ENCODE data around the gene IRS2.

Gene IRS2

DNA sequence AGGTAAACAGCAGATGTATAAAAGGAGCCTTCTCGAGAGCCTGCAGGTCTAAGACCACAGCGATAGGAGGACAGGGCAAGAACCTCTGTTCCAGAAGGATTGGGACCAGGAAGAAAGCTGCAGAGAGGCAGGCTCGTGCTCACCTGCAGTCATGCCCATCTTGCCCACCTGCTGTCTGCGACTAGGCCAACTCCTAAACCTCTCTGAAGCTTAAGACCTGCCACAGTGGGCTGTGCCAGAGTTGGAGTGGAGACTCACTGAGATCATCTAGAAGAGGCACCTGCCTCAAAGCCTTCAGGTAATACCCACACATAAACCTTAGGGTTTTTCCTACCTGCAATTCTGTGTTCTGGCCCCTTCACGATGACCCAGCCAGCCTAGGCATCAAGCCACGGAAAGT, 68.7 kb downstream of the IRS2 start:
- Histone ChIP-seq H3K36me3 (replicated peaks) (no peaks in the 10 kb centered on the region), H3K27me3 (replicated peaks) (no peaks in the 10 kb centered on the region), H3K27ac (no peak overlapping the region), H3K4me3 (ENCODE audit: low read depth, low read length) (no peak overlapping the region)
- TF ChIP-seq, protein P1, sequence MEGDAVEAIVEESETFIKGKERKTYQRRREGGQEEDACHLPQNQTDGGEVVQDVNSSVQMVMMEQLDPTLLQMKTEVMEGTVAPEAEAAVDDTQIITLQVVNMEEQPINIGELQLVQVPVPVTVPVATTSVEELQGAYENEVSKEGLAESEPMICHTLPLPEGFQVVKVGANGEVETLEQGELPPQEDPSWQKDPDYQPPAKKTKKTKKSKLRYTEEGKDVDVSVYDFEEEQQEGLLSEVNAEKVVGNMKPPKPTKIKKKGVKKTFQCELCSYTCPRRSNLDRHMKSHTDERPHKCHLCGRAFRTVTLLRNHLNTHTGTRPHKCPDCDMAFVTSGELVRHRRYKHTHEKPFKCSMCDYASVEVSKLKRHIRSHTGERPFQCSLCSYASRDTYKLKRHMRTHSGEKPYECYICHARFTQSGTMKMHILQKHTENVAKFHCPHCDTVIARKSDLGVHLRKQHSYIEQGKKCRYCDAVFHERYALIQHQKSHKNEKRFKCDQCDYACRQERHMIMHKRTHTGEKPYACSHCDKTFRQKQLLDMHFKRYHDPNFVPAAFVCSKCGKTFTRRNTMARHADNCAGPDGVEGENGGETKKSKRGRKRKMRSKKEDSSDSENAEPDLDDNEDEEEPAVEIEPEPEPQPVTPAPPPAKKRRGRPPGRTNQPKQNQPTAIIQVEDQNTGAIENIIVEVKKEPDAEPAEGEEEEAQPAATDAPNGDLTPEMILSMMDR (IDR thresholded peaks at IDR 0.05; ENCODE audit: low read depth, low read length, missing control alignments), result no peak
- DNase-seq, result no peak
- in situ Hi-C loops (cut with HindIII; ENCODE audit: low pct_ligation_motif_present, low sequenced_read_pairs), result no loop called here

- H3K36me3 ChIP-seq (replicated peaks), result no peaks in the 10 kb centered on the region
- H3K4me3 ChIP-seq (ENCODE audit: low read depth, low read length), result no peak overlapping the region
- in situ Hi-C loops (cut with HindIII; ENCODE audit: low pct_ligation_motif_present, low sequenced_read_pairs), result no loop called here
- H3K27ac ChIP-seq, result no peak overlapping the region
- no peaks in the 10 kb centered on the region for H3K27me3 ChIP-seq (replicated peaks)
- TF ChIP-seq, protein P1 (IDR thresholded peaks at IDR 0.05; ENCODE audit: low read depth, low read length, missing control alignments), result peak; percentile 20
- peak; percentile 36 for DNase-seq
Measured at GRCh38 chr13:109715902-109716301, 70.5 kb downstream of the IRS2 start.

- no peak for DNase-seq
- H3K36me3 ChIP-seq (replicated peaks), result no peaks in the 10 kb centered on the region
- H3K4me3 ChIP-seq (ENCODE audit: low read depth, low read length), result no peak overlapping the region
- H3K27me3 ChIP-seq (replicated peaks), result no peaks in the 10 kb centered on the region
- no peak overlapping the region for H3K27ac ChIP-seq
- in situ Hi-C loops (cut with HindIII; ENCODE audit: low pct_ligation_motif_present, low sequenced_read_pairs), result no loop called here
- TF ChIP-seq, protein P1 (IDR thresholded peaks at IDR 0.05; ENCODE audit: low read depth, low read length, missing control alignments), result no peak
Measured at GRCh38 chr13:109713681-109714080, 72.7 kb downstream of the IRS2 start.

- DNase-seq, result no peak
- Histone ChIP-seq H3K27me3 (replicated peaks) (no peaks in the 10 kb centered on the region), H3K27ac (no peak overlapping the region), H3K36me3 (replicated peaks) (no peaks in the 10 kb centered on the region), H3K4me3 (ENCODE audit: low read depth, low read length) (no peak overlapping the region)
- in situ Hi-C loops (cut with HindIII; ENCODE audit: low pct_ligation_motif_present, low sequenced_read_pairs), result no loop called here
- TF ChIP-seq, protein P1 (IDR thresholded peaks at IDR 0.05; ENCODE audit: low read depth, low read length, missing control alignments), result no peak
Measured at GRCh38 chr13:109712124-109712722, 74.2 kb downstream of the IRS2 start.

DNA sequence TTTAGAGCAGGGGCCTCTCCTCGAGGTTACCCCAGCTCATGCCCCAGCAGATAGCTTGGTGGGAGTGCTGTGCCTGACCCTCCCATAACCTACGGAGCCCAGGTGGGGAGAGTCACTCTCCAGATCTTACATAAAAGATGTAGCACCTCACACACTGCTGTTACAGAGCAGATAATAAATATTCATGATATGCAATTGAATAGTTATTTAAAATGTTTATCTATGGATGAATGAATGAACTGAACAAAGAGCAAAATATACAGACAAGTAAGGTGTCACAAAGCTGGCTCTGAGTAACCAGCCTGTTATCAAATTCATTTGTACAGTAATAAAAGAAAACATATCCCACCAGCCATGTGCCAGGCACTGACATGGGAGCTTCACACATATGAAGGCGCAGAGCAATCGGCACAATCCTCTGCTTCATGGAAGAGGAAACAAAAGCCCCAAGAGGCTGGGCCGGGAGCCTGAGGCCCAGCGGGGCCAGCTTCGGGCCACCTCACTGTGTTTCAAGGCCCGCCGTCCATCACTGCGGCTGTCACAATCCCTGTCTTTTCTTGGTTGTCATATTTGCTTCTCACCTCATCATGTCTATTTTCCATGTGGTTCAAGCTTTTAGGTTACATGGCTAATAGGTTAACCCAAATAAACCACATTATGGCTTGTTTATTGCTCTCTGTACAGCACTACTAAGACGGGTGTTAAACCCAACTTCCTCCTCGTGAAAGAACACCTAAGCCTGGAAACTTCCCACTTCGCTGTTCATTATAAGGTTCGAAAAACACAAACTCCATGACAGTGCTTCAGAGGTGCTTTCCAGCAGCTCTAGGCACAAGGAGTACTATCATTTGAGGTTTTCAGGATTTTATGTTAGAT, 78.4 kb downstream of the IRS2 start:
- TF ChIP-seq, protein P1 (IDR thresholded peaks at IDR 0.05; ENCODE audit: low read depth, low read length, missing control alignments), result no peak
- H3K36me3 ChIP-seq (replicated peaks), result no peaks in the 10 kb centered on the region
- H3K27ac ChIP-seq, result no peak overlapping the region
- H3K27me3 ChIP-seq (replicated peaks), result no peaks in the 10 kb centered on the region
- in situ Hi-C loops (cut with HindIII; ENCODE audit: low pct_ligation_motif_present, low sequenced_read_pairs), result no loop called here
- DNase-seq, result no peak
- no peak overlapping the region for H3K4me3 ChIP-seq (ENCODE audit: low read depth, low read length)

Measured in brain microvascular endothelial cell (primary cell).